BLaER1 (cell line): ENCODE measurements around the gene PCDHA6.
"Not testable (repeated sequence)": the region's sequence is repeated elsewhere in the genome, so short reads cannot be mapped to it uniquely, and the experiment has no call there.

Experiments
- H3K27ac ChIP-seq: shearing (Covaris generic); formaldehyde crosslinking; 2 replicates; pipeline ENCODE4 v1.8.1; 2022
- H3K27me3 ChIP-seq: shearing (Covaris generic); formaldehyde crosslinking; 2 replicates; pipeline ENCODE4 v1.8.1; 2022
- H3K36me3 ChIP-seq: shearing (Covaris generic); formaldehyde crosslinking; 2 replicates; pipeline ENCODE4 v1.8.1; 2022
- H3K4me1 ChIP-seq: shearing (Covaris generic); formaldehyde crosslinking; 2 replicates; pipeline ENCODE4 v1.8.1; 2022
- H3K4me2 ChIP-seq: shearing (Covaris generic); formaldehyde crosslinking; 2 replicates; pipeline ENCODE4 v1.8.1; 2022
- H3K4me3 ChIP-seq: shearing (Covaris generic); formaldehyde crosslinking; 2 replicates; pipeline ENCODE4 v1.8.1; 2022
- H3K9ac ChIP-seq: shearing (Covaris generic); formaldehyde crosslinking; 2 replicates; pipeline ENCODE4 v1.8.1; 2022
- H3K9me3 ChIP-seq: shearing (Covaris generic); formaldehyde crosslinking; 2 replicates; pipeline ENCODE4 v1.8.1; 2022
- H4K20me1 ChIP-seq: shearing (Covaris generic); formaldehyde crosslinking; 2 replicates; pipeline ENCODE4 v1.8.1; 2022
- Cebpa-rat ChIP-seq: shearing (Covaris generic); IDR thresholded peaks from 2 replicates; pipeline ENCODE4 v1.8.1; 2022

PCDHA6 gene

DNA sequence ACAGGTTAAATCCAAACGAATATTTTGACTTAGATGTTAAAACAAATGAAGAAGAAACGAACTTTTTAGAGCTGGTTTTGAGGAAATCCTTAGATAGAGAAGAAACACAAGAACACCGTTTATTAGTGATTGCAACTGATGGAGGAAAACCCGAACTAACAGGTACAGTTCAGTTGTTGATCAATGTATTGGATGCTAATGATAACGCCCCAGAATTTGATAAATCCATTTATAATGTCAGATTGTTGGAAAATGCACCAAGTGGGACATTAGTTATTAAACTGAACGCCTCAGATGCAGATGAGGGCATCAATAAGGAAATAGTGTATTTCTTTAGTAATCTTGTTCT, 5.5 kb upstream of the PCDHA6 start:
- Histone ChIP-seq H3K9me3 (peaks cover 34% of the 10 kb centered on the region), H3K4me2 (no peak overlapping the region), H3K27me3 (no peaks in the 10 kb centered on the region), H3K4me1 (no peaks in the 10 kb centered on the region), H4K20me1 (no peaks in the 10 kb centered on the region), H3K27ac (no peak overlapping the region), H3K9ac (no peak overlapping the region), H3K36me3 (no peaks in the 10 kb centered on the region), H3K4me3 (no peak overlapping the region)
- no peak for TF ChIP-seq Cebpa-rat

- not testable (repeated sequence) for H3K4me1 ChIP-seq, H3K36me3 ChIP-seq, H3K4me2 ChIP-seq, H3K4me3 ChIP-seq, H4K20me1 ChIP-seq, H3K27me3 ChIP-seq, H3K9ac ChIP-seq, H3K27ac ChIP-seq
- peaks cover 37% of the 10 kb centered on the region for H3K9me3 ChIP-seq
Observed at GRCh38 chr5:140822969-140823368, 4.8 kb upstream of the PCDHA6 start.

- no peaks in the 10 kb centered on the region for H4K20me1 ChIP-seq
- no peaks in the 10 kb centered on the region for H3K27me3 ChIP-seq
- no peak overlapping the region for H3K4me2 ChIP-seq
- H3K9me3 ChIP-seq: peaks cover 40% of the 10 kb centered on the region
- no peak overlapping the region for H3K9ac ChIP-seq
- TF ChIP-seq Cebpa-rat: no peak
- H3K4me1 ChIP-seq: no peaks in the 10 kb centered on the region
- H3K27ac ChIP-seq: no peak overlapping the region
- H3K36me3 ChIP-seq: no peaks in the 10 kb centered on the region
- H3K4me3 ChIP-seq: no peak overlapping the region
Observed at GRCh38 chr5:140823475-140823874, 4.3 kb upstream of the PCDHA6 start.

GRCh38 chr5:140828362-140828737, 590 bp downstream of the PCDHA6 start:
- H3K36me3 ChIP-seq: no peaks in the 10 kb centered on the region
- peaks cover 35% of the 10 kb centered on the region for H3K9me3 ChIP-seq
- H3K4me1 ChIP-seq: no peaks in the 10 kb centered on the region
- H3K4me2 ChIP-seq: no peak overlapping the region
- H3K9ac ChIP-seq: no peak overlapping the region
- no peaks in the 10 kb centered on the region for H4K20me1 ChIP-seq
- no peaks in the 10 kb centered on the region for H3K27me3 ChIP-seq
- TF ChIP-seq Cebpa-rat: no peak
- H3K27ac ChIP-seq: no peak overlapping the region
- H3K4me3 ChIP-seq: no peak overlapping the region

GRCh38 chr5:140829511-140830501, 2.0 kb downstream of the PCDHA6 start:
- not testable (repeated sequence) for H4K20me1 ChIP-seq, H3K4me1 ChIP-seq, H3K27ac ChIP-seq, H3K4me3 ChIP-seq, H3K36me3 ChIP-seq, H3K27me3 ChIP-seq, H3K9ac ChIP-seq, H3K4me2 ChIP-seq
- H3K9me3 ChIP-seq: peaks cover 32% of the 10 kb centered on the region

- no peak within 1 kb of the TSS for H3K4me3 ChIP-seq
- TF ChIP-seq Cebpa-rat: no peak
- H3K4me1 ChIP-seq: no peaks in the 10 kb centered on the region
- no peak within 1 kb of the TSS for H3K4me2 ChIP-seq
- peaks cover 34% of the 10 kb centered on the region for H3K9me3 ChIP-seq
- H3K36me3 ChIP-seq: no peaks in the 10 kb centered on the region
- no peak within 1 kb of the TSS for H3K27ac ChIP-seq
- H3K27me3 ChIP-seq: no peaks in the 10 kb centered on the region
- no peak within 1 kb of the TSS for H3K9ac ChIP-seq
- H4K20me1 ChIP-seq: no peaks in the 10 kb centered on the region
Observed at GRCh38 chr5:140833993-140834392, 6.2 kb downstream of the PCDHA6 start, which contains the start of gene PCDHA7. Gene PCDHA7, plus strand, starts transcription at chr5:140834269. Its CDS starts 115 bp downstream, at chr5:140834384.

GRCh38 chr5:140834439-140835008, 6.8 kb downstream of the PCDHA6 start:
- H3K4me3 ChIP-seq, H3K27me3 ChIP-seq: not testable (repeated sequence)

GRCh38 chr5:140835622-140836510, 8.1 kb downstream of the PCDHA6 start:
- no peak overlapping the region for H3K27ac ChIP-seq
- H4K20me1 ChIP-seq: no peaks in the 10 kb centered on the region
- H3K36me3 ChIP-seq: no peaks in the 10 kb centered on the region
- H3K27me3 ChIP-seq: no peaks in the 10 kb centered on the region
- H3K4me2 ChIP-seq: no peak overlapping the region
- H3K9me3 ChIP-seq: peaks cover 21% of the 10 kb centered on the region
- H3K4me1 ChIP-seq: no peaks in the 10 kb centered on the region
- no peak overlapping the region for H3K9ac ChIP-seq
- no peak for TF ChIP-seq Cebpa-rat
- no peak overlapping the region for H3K4me3 ChIP-seq

More at GRCh38 chr5:140834439-140835008, 6.8 kb downstream of the PCDHA6 start:
- not testable (repeated sequence) for H3K9ac ChIP-seq, H3K27ac ChIP-seq, H3K36me3 ChIP-seq, H4K20me1 ChIP-seq, H3K4me2 ChIP-seq, H3K4me1 ChIP-seq
- peaks cover 30% of the 10 kb centered on the region for H3K9me3 ChIP-seq

DNA sequence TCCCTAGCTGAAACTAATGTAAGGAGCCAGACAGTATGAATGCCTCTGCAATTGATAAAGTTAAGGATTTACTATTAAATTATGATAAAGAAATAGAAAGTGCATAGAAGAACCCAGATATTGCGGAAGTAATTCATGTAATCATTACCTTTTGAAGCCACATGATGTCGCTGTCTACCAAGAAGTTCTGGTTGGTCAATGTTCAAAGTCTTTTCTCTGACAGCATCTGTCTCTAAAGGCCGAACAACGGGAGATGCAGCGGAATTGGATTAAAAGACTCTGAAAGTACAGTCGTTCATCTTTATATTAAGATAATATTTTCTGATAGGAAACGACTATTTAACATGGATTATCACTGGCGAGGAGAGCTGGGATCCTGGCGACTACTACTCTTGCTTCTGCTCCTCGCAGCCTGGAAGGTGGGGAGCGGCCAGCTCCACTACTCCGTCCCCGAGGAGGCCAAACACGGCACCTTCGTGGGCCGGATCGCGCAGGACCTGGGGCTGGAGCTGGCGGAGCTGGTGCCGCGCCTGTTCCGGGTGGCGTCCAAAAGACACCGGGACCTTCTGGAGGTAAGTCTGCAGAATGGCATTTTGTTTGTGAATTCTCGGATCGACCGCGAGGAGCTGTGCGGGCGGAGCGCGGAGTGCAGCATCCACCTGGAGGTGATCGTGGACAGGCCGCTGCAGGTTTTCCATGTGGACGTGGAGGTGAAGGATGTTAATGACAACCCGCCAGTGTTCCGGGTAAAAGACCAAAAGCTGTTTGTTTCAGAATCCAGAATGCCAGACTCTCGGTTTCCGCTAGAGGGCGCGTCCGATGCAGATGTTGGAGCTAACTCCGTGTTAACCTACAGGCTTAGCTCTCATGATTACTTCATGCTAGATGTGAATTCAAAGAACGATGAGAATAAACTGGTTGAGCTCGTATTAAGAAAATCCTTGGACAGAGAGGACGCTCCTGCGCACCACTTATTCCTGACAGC, 13.5 kb downstream of the PCDHA6 start, which contains the start of gene PCDHA8:
Gene PCDHA8 (plus strand): TSS at position 210 of the 985 bp plus-strand sequence. CDS start 135 bp downstream, at position 345.
- no peaks in the 10 kb centered on the region for H3K27me3 ChIP-seq
- H3K4me1 ChIP-seq: no peaks in the 10 kb centered on the region
- TF ChIP-seq Cebpa-rat: no peak
- H3K36me3 ChIP-seq: no peaks in the 10 kb centered on the region
- H3K4me2 ChIP-seq: no peak within 1 kb of the TSS
- H4K20me1 ChIP-seq: no peaks in the 10 kb centered on the region
- peaks cover 21% of the 10 kb centered on the region for H3K9me3 ChIP-seq
- H3K4me3 ChIP-seq: no peak within 1 kb of the TSS
- H3K27ac ChIP-seq: no peak within 1 kb of the TSS
- no peak within 1 kb of the TSS for H3K9ac ChIP-seq
